ENCODE data around the gene LRP4. TPM values are rescaled to one million over a fixed set of nuclear protein-coding genes. Genes with fewer than 3 reads are reported as not detected.

Gene LRP4
- polyA plus RNA-seq, 1 experiment, result 3.8 TPM

DNA sequence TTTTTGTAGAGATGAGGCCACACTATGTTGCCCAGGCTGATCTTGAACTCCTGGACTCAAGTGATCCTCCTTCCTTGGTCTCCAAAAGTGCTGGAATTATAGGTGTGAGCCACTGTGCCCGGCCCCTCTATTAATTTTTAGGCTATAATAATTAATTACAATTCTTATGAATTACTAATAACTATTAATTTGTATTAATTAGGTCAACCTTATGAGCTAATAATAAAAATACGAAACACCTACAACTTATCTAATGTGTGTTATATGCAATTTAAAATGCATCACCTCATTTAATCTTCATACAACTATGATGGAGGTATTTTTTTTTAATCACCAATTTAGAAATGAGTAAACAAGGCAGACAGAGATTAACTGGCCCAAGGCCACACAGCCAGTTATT, 26.2 kb downstream of the LRP4 start:
- DNase-seq (ENCODE audit: low read depth, low spot score), result no peak
- ChIA-PET CTCF (interaction anchor here (0.6 to 7.4 kb wide), 5 partner anchors 12 to 269 kb away, joined by 3 to 73 read pairs (median 4); no protein-coding TSS in a partner anchor), POLR2A (no interaction called here)
- no peaks in the 10 kb centered on the region for H3K27me3 ChIP-seq (ENCODE audit: control insufficient read depth, insufficient read depth, low read length)
- no peak overlapping the region for H3K27ac ChIP-seq (ENCODE audit: low read depth, low read length)
- H3K9me3 ChIP-seq (ENCODE audit: control insufficient read depth, insufficient read depth, low read length), result no peaks in the 10 kb centered on the region
- no peak overlapping the region for H3K4me3 ChIP-seq (ENCODE audit: low read depth, low read length)
- TF ChIP-seq, protein P1, sequence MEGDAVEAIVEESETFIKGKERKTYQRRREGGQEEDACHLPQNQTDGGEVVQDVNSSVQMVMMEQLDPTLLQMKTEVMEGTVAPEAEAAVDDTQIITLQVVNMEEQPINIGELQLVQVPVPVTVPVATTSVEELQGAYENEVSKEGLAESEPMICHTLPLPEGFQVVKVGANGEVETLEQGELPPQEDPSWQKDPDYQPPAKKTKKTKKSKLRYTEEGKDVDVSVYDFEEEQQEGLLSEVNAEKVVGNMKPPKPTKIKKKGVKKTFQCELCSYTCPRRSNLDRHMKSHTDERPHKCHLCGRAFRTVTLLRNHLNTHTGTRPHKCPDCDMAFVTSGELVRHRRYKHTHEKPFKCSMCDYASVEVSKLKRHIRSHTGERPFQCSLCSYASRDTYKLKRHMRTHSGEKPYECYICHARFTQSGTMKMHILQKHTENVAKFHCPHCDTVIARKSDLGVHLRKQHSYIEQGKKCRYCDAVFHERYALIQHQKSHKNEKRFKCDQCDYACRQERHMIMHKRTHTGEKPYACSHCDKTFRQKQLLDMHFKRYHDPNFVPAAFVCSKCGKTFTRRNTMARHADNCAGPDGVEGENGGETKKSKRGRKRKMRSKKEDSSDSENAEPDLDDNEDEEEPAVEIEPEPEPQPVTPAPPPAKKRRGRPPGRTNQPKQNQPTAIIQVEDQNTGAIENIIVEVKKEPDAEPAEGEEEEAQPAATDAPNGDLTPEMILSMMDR (IDR thresholded peaks at IDR 0.05; ENCODE audit: low read depth, low read length), result no peak

DNA sequence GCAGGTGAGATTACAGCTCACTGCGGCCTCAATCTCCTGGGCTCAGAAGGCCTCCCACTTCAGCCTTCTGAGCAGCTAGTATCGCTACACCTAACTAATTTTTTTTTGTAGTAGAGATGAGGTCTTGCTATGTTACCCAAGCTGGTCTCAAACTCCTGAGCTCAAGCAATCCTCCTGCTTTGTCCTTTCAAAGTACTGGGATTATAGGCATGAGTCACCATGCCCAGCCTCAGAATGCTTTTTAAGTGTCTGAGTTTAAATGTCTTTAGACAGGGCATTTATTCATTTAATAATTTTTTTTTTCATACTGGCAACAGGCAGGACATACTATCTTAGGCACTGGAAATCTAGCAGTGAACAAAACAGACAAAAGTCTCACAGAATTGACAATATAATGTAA, 27.7 kb downstream of the LRP4 start:
- TF ChIP-seq, protein P1 (IDR thresholded peaks at IDR 0.05; ENCODE audit: low read depth, low read length), result no peak

GRCh38 chr11:46889689-46890475, 28.5 kb downstream of the LRP4 start:
- ChIA-PET POLR2A (no interaction called here), CTCF (interaction anchor here (0.5 to 7.4 kb wide), 6 partner anchors 16 to 273 kb away, joined by 3 to 73 read pairs (median 4); no protein-coding TSS in a partner anchor)
- Histone ChIP-seq H3K9me3 (ENCODE audit: control insufficient read depth, insufficient read depth, low read length) (no peaks in the 10 kb centered on the region), H3K27me3 (ENCODE audit: control insufficient read depth, insufficient read depth, low read length) (no peaks in the 10 kb centered on the region), H3K4me3 (ENCODE audit: low read depth, low read length) (no peak overlapping the region), H3K27ac (ENCODE audit: low read depth, low read length) (no peak overlapping the region)
- DNase-seq (ENCODE audit: low read depth, low spot score), result peak; percentile 39
- TF ChIP-seq, protein P1 (IDR thresholded peaks at IDR 0.05; ENCODE audit: low read depth, low read length), result peak; percentile 90

More for the DNA sequence above, 27.7 kb downstream of the LRP4 start:
- no peak for DNase-seq (ENCODE audit: low read depth, low spot score)
- Histone ChIP-seq H3K27me3 (ENCODE audit: control insufficient read depth, insufficient read depth, low read length) (no peaks in the 10 kb centered on the region), H3K9me3 (ENCODE audit: control insufficient read depth, insufficient read depth, low read length) (no peaks in the 10 kb centered on the region), H3K27ac (ENCODE audit: low read depth, low read length) (no peak overlapping the region), H3K4me3 (ENCODE audit: low read depth, low read length) (no peak overlapping the region)
- ChIA-PET CTCF (interaction anchor here (0.5 to 7.4 kb wide), 4 partner anchors 15 to 272 kb away, joined by 3 to 73 read pairs (median 4); no protein-coding TSS in a partner anchor), POLR2A (no interaction called here)

- Histone ChIP-seq H3K27ac (ENCODE audit: low read depth, low read length) (no peak overlapping the region), H3K27me3 (ENCODE audit: control insufficient read depth, insufficient read depth, low read length) (no peaks in the 10 kb centered on the region), H3K9me3 (ENCODE audit: control insufficient read depth, insufficient read depth, low read length) (no peaks in the 10 kb centered on the region), H3K4me3 (ENCODE audit: low read depth, low read length) (no peak overlapping the region)
- POLR2A ChIA-PET, result no interaction called here
- CTCF ChIA-PET, result interaction anchor here (0.7 to 2.7 kb wide), 4 partner anchors 258 to 274 kb away, joined by 3 to 16 read pairs (median 9); no protein-coding TSS in a partner anchor
- TF ChIP-seq, protein P1 (IDR thresholded peaks at IDR 0.05; ENCODE audit: low read depth, low read length), result no peak
- DNase-seq (ENCODE audit: low read depth, low spot score), result no peak
These were observed 29.1 kb downstream of the LRP4 start for GRCh38 chr11:46889251-46889650.

- Histone ChIP-seq H3K27me3 (ENCODE audit: control insufficient read depth, insufficient read depth, low read length) (no peaks in the 10 kb centered on the region), H3K9me3 (ENCODE audit: control insufficient read depth, insufficient read depth, low read length) (no peaks in the 10 kb centered on the region), H3K27ac (ENCODE audit: low read depth, low read length) (no peak overlapping the region), H3K4me3 (ENCODE audit: low read depth, low read length) (no peak overlapping the region)
- CTCF ChIA-PET, result interaction anchor here (0.7 to 2.7 kb wide), 4 partner anchors 259 to 274 kb away, joined by 3 to 16 read pairs (median 9); no protein-coding TSS in a partner anchor
- DNase-seq (ENCODE audit: low read depth, low spot score), result no peak
- POLR2A ChIA-PET, result no interaction called here
- TF ChIP-seq, protein P1 (IDR thresholded peaks at IDR 0.05; ENCODE audit: low read depth, low read length), result no peak
These were observed 29.7 kb downstream of the LRP4 start for GRCh38 chr11:46888636-46889035.
